ENCODE results near the gene KCNIP4.

KCNIP4 gene

GRCh38 chr4:21856301-21856700 is 92.3 kb downstream of the KCNIP4 start:
- no peaks in the 10 kb centered on the region for H3K27me3 ChIP-seq (ENCODE audit: insufficient read depth, poor library complexity, severe bottlenecking)
- TF ChIP-seq SPI1 (IDR thresholded peaks at IDR 0.05; ENCODE audit: borderline replicate concordance, low read depth) (no peak), CTCF (IDR thresholded peaks at IDR 0.05; ENCODE audit: insufficient read depth, low read length) (no peak), POLR2AphosphoS5 (IDR thresholded peaks at IDR 0.05; ENCODE audit: low read depth) (no peak), GABPA (IDR thresholded peaks at IDR 0.05; ENCODE audit: low read depth) (no peak), REST (IDR thresholded peaks at IDR 0.05; ENCODE audit: insufficient replicate concordance, low read depth) (no peak)
- no peak overlapping the region for H3K27ac ChIP-seq (replicated peaks)
- no peak overlapping the region for H3K4me3 ChIP-seq (replicated peaks; ENCODE audit: insufficient read depth, low read length)
- DNase-seq (ENCODE audit: low read depth in 1 of 2, low spot score in 1 of 2) = no peak

GRCh38 chr4:21849077-21849476 is 99.5 kb downstream of the KCNIP4 start:
- TF ChIP-seq SPI1 (IDR thresholded peaks at IDR 0.05; ENCODE audit: borderline replicate concordance, low read depth) (no peak), CTCF (IDR thresholded peaks at IDR 0.05; ENCODE audit: insufficient read depth, low read length) (no peak), GABPA (IDR thresholded peaks at IDR 0.05; ENCODE audit: low read depth) (no peak), POLR2AphosphoS5 (IDR thresholded peaks at IDR 0.05; ENCODE audit: low read depth) (no peak), REST (IDR thresholded peaks at IDR 0.05; ENCODE audit: insufficient replicate concordance, low read depth) (no peak)
- no peak overlapping the region for H3K4me3 ChIP-seq (replicated peaks; ENCODE audit: insufficient read depth, low read length)
- H3K27ac ChIP-seq (replicated peaks) = no peak overlapping the region

GRCh38 chr4:21848021-21848420 is 100.6 kb downstream of the KCNIP4 start:
- no peak for DNase-seq (ENCODE audit: low read depth in 1 of 2, low spot score in 1 of 2)
- Histone ChIP-seq H3K4me3 (replicated peaks; ENCODE audit: insufficient read depth, low read length) (no peak overlapping the region), H3K27me3 (ENCODE audit: insufficient read depth, poor library complexity, severe bottlenecking) (no peaks in the 10 kb centered on the region), H3K27ac (replicated peaks) (no peak overlapping the region)
- TF ChIP-seq CTCF (IDR thresholded peaks at IDR 0.05; ENCODE audit: insufficient read depth, low read length) (no peak), SPI1 (IDR thresholded peaks at IDR 0.05; ENCODE audit: borderline replicate concordance, low read depth) (no peak), POLR2AphosphoS5 (IDR thresholded peaks at IDR 0.05; ENCODE audit: low read depth) (no peak), REST (IDR thresholded peaks at IDR 0.05; ENCODE audit: insufficient replicate concordance, low read depth) (no peak), GABPA (IDR thresholded peaks at IDR 0.05; ENCODE audit: low read depth) (no peak)

More at GRCh38 chr4:21849077-21849476, 99.5 kb downstream of the KCNIP4 start:
- H3K27me3 ChIP-seq (ENCODE audit: insufficient read depth, poor library complexity, severe bottlenecking) = no peaks in the 10 kb centered on the region
- no peak for DNase-seq (ENCODE audit: low read depth in 1 of 2, low spot score in 1 of 2)

Measured in HL-60 (cell line).